HG03108 (cell line): Measurements from ENCODE around the gene NPAS2.

Experiments
- ATAC-seq: cut with Tn5 transposase; IDR thresholded peaks from one replicate; pipeline ENCODE4 v1.9.1; 2021; ENCODE audit warnings: moderate library complexity; ENCODE audit not compliant: unreplicated experiment

Gene NPAS2

GRCh38 chr2:100962366-100963025 lies 142.6 kb downstream of the NPAS2 start:
- ATAC-seq = no peak

DNA sequence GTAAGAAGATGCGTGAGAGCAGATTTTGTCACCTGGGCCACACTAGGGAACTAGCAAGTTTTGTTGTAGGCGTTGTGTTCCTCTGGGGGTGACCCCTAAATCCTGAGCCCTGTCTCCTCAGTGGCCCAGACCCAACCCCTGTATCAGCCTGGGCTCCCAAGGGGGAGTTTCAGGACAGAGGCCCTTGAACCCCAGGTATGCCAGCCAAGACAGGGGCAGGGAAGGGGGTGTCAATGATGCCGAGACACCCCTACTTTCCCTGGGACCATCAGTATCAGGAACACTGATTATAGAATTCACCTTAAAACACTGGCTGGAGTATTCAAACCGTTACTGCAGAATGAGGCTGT lies 143.1 kb downstream of the NPAS2 start:
- ATAC-seq = no peak

DNA sequence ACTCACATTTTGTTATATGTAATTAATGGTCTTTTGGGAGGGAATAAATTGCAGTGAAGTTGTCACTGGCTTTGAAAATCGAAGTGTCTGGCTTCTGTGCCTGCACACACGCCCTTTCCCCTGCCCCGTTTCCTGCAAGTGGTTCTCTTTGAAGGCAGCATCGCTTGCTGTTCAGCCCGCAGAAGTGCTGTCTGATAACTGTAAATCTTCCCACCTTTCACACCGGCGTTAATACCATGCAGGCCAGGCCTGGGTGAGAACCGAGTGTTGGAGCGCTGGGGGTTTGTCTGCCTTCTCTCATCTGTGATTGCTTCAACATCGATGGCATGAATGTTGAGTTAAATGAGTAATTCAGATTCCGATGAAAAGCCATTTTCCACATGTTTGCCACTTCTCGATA lies 144.3 kb downstream of the NPAS2 start:
- ATAC-seq = no peak

DNA sequence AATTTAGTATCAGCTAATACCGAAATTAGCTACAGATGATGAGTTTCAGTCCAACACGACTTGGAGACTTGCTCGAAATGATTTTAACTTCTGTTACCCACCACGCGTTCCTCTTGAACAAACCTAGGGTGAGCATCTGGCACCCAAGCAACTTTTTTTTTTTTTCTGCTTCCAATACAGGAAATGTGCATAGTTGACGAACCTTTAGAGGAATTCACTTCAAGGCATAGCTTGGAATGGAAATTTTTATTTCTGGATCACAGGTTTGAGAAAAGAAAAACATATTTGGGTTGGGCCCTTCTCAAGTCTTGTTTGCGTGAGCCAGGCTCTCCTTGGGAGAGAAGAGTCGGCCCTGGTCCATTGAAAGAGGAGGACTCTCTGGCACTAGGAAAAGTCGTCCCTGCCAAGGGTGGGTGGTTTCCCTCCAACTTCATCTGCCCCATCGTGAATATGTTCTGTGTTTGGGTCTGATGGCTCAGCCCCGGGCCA lies 144.8 kb downstream of the NPAS2 start:
- ATAC-seq = no peak

DNA sequence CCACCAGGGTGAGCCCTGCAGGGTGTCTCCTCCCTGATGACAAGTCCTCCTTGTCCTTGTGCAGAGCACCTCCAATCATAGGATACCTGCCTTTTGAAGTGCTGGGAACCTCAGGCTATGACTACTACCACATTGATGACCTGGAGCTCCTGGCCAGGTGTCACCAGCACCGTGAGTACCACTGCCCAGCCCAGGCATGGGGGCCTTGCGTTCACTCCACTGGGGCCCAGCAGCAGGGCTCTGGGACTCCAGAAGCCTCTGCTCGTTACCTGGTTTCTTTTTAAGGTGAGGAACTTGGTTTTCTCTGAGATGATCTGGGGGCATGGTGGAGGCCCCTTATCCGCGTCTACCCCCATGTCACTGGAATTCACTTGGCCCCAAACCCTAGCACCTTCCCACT lies 145.7 kb downstream of the NPAS2 start:
- no peak for ATAC-seq

DNA sequence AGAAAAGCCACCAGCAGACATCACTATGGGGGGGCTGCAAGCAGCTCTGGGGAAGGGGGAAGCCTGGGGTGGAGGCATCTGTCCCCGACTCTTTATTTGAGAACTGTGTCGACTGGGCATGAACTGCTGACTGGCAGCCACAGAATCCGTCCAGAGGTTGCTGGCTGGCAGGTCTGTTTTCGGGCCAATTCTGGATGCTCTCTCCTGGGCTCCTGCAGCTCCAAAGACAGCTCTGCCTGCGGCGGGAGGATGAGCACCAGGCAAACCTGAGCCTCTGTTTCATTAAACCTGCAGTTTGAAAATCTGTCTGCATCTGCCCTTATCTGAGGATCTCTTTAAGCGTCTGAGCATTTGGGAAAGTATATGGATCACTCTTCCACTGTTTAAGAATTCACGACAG lies 147.8 kb downstream of the NPAS2 start:
- ATAC-seq = no peak

- no peak for ATAC-seq
Measured at GRCh38 chr2:100968146-100969145, 148.5 kb downstream of the NPAS2 start.

GRCh38 chr2:100969998-100970397 lies 150.1 kb downstream of the NPAS2 start:
- no peak for ATAC-seq

DNA sequence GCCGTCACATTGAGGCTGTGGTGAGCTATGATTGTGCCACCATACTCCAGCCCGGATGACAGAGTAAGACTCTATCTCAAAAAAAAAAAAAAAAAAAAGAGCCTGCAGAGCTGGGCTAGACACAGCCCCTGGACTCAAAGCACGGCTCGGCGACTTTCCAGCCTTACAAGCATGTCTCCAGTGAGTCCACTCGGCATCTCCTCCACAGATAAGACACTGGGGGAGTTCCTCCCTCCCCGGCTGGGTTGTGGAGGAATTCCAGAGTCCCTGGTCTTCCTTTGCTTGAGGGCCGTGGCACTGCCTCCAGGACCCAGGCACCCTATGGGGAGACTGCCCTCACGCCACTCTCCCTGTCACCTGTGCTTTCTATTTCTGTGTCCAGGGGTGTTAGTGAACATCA lies 151.3 kb downstream of the NPAS2 start:
- no peak for ATAC-seq

- no peak for ATAC-seq
Measured at GRCh38 chr2:100972452-100972851, 152.5 kb downstream of the NPAS2 start.

DNA sequence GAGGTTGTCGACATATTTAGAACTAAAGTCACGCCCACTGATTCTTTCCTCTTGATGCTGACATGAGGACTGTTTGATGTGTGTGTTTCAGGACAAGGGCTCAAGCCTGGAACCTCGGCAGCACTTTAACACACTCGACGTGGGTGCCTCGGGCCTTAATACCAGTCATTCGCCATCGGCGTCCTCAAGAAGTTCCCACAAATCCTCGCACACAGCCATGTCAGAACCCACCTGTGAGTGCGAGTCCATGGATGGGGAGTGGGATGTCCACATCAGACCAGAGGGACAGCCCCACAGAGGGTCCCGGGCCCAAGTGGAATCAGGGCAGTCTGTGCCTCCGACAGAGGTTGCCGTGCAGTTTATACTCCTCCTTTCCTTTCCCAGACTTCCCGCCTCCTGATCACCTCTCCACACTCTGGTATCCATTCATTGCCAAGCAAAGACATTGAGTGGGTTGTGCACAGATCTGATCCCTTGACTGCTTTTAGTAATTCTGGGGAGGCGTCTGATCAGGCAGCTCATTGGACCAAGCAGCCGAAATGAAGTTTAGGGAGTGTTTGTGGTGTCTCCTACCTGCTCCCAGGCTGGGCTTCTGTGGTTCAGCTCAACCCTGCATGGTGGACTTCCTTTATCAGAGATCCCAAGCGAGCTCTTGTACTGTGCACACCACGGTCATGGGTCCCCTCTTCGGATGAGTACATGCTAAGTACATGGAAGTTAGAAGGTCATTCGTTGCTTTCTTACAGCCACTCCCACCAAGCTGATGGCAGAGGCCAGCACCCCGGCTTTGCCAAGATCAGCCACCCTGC lies 155.0 kb downstream of the NPAS2 start:
- no peak for ATAC-seq

GRCh38 chr2:100975521-100975785 lies 155.5 kb downstream of the NPAS2 start:
- no peak for ATAC-seq

GRCh38 chr2:100976061-100976460 lies 156.1 kb downstream of the NPAS2 start:
- no peak for ATAC-seq

- ATAC-seq = peak; percentile 81
Measured at GRCh38 chr2:100976645-100977391, 156.9 kb downstream of the NPAS2 start.

DNA sequence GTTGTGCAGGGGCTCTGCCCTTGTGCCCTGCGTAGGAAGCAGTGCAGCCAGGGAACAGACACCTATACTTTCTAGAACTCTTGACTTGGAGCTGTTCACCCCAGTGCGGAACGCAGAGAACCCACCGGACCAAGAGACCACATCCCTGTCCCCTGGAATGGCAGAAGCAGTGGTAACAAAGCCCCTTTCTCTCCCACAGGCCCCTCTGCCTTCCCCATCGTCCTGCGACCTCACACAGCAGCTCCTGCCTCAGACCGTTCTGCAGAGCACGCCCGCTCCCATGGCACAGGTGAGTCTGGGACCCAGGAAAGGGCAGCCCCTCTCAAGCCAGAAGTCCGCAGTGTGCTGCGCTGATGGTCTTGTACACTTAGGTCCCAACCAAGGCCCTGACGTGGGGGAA lies 157.6 kb downstream of the NPAS2 start:
- no peak for ATAC-seq

GRCh38 chr2:100978582-100979191 lies 158.7 kb downstream of the NPAS2 start:
- no peak for ATAC-seq

DNA sequence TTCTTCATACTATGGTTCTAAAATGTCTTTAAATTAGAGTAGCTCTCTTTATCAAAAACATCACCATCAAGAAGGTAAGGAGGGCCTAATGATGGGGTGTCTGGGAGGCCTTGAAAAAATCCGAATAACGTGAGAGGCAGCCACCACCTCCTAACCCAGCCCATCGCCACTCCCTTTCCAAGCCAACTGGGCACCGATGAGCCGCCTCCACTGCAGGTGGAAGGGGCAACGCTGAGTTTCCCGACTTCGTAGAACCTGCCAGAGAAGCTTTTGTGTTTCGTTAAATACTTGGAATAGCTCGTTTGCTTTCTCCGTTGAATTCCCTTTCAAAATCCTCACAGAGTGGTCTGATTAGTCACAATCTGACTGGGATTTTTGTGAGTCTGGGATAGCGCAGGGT lies 160.1 kb downstream of the NPAS2 start:
- ATAC-seq = no peak

DNA sequence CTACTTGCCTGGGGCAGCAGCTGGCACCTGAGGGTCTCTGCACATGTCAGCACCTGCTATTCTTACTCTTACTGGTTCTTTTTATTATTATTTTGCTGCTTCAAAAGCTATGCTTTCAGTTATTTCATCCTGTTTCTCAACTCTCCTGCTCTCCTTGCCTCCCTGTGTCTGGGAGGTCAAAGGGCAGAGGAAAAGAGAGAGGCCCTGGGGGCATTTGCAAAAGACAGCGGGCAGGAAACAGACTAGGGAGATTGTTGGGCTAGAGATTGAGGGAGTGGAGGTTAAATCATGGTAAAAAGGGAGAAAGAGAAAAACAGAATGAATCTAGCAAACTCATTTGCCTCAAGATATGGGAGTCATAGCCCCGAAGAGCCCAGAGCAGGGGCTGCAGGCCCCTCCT lies 161.1 kb downstream of the NPAS2 start:
- no peak for ATAC-seq

GRCh38 chr2:100982431-100982861 lies 162.5 kb downstream of the NPAS2 start:
- ATAC-seq = no peak

DNA sequence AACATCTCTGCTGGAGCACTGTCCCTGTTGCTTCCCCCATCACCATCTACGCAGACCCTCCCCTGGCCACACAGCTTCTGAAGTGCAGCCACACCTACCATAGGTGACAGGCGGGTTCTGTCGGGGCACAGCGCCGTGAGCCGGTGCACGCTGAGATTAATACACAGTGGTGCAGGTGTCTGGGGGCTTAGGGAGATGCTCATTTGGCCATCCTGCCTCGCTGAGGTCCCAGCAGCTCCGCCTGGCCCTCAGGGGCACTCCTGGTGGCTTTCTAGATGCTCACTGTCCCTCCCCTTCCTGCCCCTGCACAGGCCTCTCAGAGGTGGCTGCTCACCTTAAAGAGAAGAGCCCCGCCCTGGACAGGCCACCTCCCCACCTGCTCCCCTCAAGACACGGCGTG lies 163.3 kb downstream of the NPAS2 start:
- ATAC-seq = no peak
